Breast epithelium (tissue), 3 donors: ENCODE results near the gene FBXO3.

Source experiments
- CTCF ChIP-seq, 3 donors: fragments of 450-650 bp; IDR thresholded peaks; one replicate each; pipeline ENCODE4 v1.5.1; 2016 to 2017; ENCODE audit warnings: antibody characterized with exemption in 3 of 3, mild to moderate bottlenecking in 3 of 3, moderate library complexity in 3 of 3
- POLR2A ChIP-seq: fragments of 450-650 bp; IDR thresholded peaks from one replicate; pipeline ENCODE4 v1.6.1; 2016; ENCODE audit warnings: antibody characterized with exemption, mild to moderate bottlenecking, moderate library complexity
- POLR2AphosphoS5 ChIP-seq, 3 donors: sonication (generic); formaldehyde crosslinking; IDR thresholded peaks; one replicate each; pipeline ENCODE4 v1.6.1; 2017; ENCODE audit warnings: antibody characterized with exemption in 3 of 3

GRCh38 chr11:33721984-33722383, 52.3 kb downstream of the FBXO3 start:
- TF ChIP-seq POLR2AphosphoS5 (IDR thresholded peaks at IDR 0.05), result no peak
- TF ChIP-seq CTCF (IDR thresholded peaks at IDR 0.05), result no peak
- TF ChIP-seq POLR2A, result no peak
